Nephron (organoid): ENCODE measurements around the gene IL1RL1.

ENCODE experiments used
- H3K27ac Mint-ChIP-seq, 3 experiments: 2 replicates each; pipeline ENCODE4 v1.8.0; 2020; ENCODE audit warnings: mixed read lengths in 3 of 3, mild to moderate bottlenecking in 2 of 3, moderate library complexity in 1 of 3
- H3K27me3 Mint-ChIP-seq: 2 replicates; pipeline ENCODE4 v1.8.0; 2021; ENCODE audit warnings: low read depth, mild to moderate bottlenecking, moderate library complexity, mixed read lengths
- H3K36me3 Mint-ChIP-seq: 2 replicates; pipeline ENCODE4 v1.8.0; 2020; ENCODE audit warnings: low read depth, mixed read lengths
- H3K4me1 Mint-ChIP-seq: 2 replicates; pipeline ENCODE4 v1.8.0; 2020; ENCODE audit warnings: mixed read lengths
- H3K4me3 Mint-ChIP-seq, 3 experiments: 2 replicates each; pipeline ENCODE4 v1.8.0; 2020; ENCODE audit warnings: mild to moderate bottlenecking in 3 of 3, mixed read lengths in 3 of 3, moderate library complexity in 2 of 3
- H3K9me3 Mint-ChIP-seq: 2 replicates; pipeline ENCODE4 v1.8.0; 2020; ENCODE audit warnings: mixed read lengths
- TF ChIP-seq, protein P1 (sequence below), 3 experiments: fragments of 200-600 bp; sonication (generic); IDR thresholded peaks; one replicate each; pipeline ENCODE4 v1.5.0; 2021; ENCODE audit warnings: antibody characterized with exemption in 3 of 3; ENCODE audit not compliant: unreplicated experiment in 3 of 3

Gene IL1RL1

DNA sequence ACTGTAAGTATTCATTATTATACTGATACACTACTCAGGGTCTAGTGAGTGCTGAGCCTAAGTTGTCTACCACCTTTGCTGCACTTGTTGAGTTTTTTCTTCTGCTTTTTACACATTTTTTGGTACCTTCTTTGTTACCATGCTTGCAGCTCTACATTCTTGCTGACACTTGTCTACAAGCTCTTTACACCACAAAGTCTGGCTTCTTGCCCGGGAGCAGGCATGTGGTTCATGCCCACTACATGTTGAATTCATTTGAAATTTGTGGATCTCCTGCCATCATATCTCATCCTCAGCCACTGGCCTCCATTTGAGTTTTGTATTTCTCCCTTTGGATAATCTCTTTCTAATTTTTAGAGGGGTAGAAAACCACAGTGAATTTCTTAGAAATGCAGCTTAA lies 74.2 kb downstream of the IL1RL1 start:
- H3K9me3 Mint-ChIP-seq, result peaks cover 12% of the 10 kb centered on the region
- no peaks in the 10 kb centered on the region for H3K36me3 Mint-ChIP-seq
- H3K4me1 Mint-ChIP-seq, result no peaks in the 10 kb centered on the region
- H3K27ac Mint-ChIP-seq, result no peak overlapping the region
- H3K27me3 Mint-ChIP-seq, result no peaks in the 10 kb centered on the region
- TF ChIP-seq, protein P1, sequence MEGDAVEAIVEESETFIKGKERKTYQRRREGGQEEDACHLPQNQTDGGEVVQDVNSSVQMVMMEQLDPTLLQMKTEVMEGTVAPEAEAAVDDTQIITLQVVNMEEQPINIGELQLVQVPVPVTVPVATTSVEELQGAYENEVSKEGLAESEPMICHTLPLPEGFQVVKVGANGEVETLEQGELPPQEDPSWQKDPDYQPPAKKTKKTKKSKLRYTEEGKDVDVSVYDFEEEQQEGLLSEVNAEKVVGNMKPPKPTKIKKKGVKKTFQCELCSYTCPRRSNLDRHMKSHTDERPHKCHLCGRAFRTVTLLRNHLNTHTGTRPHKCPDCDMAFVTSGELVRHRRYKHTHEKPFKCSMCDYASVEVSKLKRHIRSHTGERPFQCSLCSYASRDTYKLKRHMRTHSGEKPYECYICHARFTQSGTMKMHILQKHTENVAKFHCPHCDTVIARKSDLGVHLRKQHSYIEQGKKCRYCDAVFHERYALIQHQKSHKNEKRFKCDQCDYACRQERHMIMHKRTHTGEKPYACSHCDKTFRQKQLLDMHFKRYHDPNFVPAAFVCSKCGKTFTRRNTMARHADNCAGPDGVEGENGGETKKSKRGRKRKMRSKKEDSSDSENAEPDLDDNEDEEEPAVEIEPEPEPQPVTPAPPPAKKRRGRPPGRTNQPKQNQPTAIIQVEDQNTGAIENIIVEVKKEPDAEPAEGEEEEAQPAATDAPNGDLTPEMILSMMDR (IDR thresholded peaks at IDR 0.05; ENCODE audit: unreplicated experiment in 3 of 3), result no peak
- no peak overlapping the region for H3K4me3 Mint-ChIP-seq

- Mint-ChIP-seq H3K36me3 (no peaks in the 10 kb centered on the region), H3K27ac (no peak overlapping the region), H3K9me3 (peaks cover 12% of the 10 kb centered on the region), H3K4me3 (no peak overlapping the region), H3K27me3 (no peaks in the 10 kb centered on the region), H3K4me1 (no peaks in the 10 kb centered on the region)
- TF ChIP-seq, protein P1 (IDR thresholded peaks at IDR 0.05; ENCODE audit: unreplicated experiment in 3 of 3), result no peak
Measured at GRCh38 chr2:102386004-102386403, 74.6 kb downstream of the IL1RL1 start.

DNA sequence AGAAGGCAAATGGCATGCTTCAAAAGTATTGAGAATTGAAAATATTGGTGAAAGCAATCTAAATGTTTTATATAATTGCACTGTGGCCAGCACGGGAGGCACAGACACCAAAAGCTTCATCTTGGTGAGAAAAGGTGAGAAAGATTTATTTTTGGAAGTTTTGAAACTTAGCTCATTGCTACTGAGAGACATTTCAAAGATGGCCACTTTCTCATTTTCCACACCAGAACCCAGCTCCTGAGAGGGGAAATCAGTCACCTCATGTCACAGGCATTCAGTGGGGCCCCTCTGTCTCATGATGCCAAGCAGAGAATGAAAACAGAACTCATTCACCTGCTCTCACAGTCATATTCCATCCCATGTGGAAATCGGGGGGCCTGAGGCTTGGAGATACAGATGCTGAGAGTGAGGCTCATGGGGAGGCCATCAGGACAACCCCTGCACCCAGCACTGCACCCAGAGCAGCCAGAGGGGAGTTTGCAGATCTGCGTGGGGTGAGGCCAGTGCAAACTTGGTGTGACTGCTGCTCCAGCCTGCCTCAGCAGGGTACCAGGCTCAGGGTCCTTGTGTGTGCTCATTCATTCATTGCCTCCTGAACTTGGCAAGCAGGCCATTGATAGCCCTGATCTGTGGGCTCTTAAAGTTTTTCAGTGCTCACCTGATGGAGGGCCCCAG lies 75.6 kb downstream of the IL1RL1 start:
- Mint-ChIP-seq H3K27ac (no peak overlapping the region), H3K9me3 (peaks cover 12% of the 10 kb centered on the region), H3K27me3 (no peaks in the 10 kb centered on the region), H3K36me3 (no peaks in the 10 kb centered on the region), H3K4me1 (no peaks in the 10 kb centered on the region), H3K4me3 (no peak overlapping the region)
- TF ChIP-seq, protein P1 (IDR thresholded peaks at IDR 0.05; ENCODE audit: unreplicated experiment in 3 of 3), result no peak

GRCh38 chr2:102387763-102388546 lies 76.6 kb downstream of the IL1RL1 start:
- Mint-ChIP-seq H3K27ac (no peak overlapping the region), H3K4me1 (no peaks in the 10 kb centered on the region), H3K9me3 (peaks cover 10% of the 10 kb centered on the region), H3K27me3 (no peaks in the 10 kb centered on the region), H3K4me3 (no peak overlapping the region), H3K36me3 (no peaks in the 10 kb centered on the region)
- TF ChIP-seq, protein P1 (IDR thresholded peaks at IDR 0.05; ENCODE audit: unreplicated experiment in 3 of 3), result no peak

- Mint-ChIP-seq H3K36me3 (no peaks in the 10 kb centered on the region), H3K27me3 (no peaks in the 10 kb centered on the region), H3K27ac (no peak overlapping the region), H3K9me3 (no peaks in the 10 kb centered on the region), H3K4me3 (no peak overlapping the region), H3K4me1 (no peaks in the 10 kb centered on the region)
- TF ChIP-seq, protein P1 (IDR thresholded peaks at IDR 0.05; ENCODE audit: unreplicated experiment in 3 of 3), result no peak
Measured at GRCh38 chr2:102391565-102391964, 80.2 kb downstream of the IL1RL1 start.
